Transverse colon (tissue), 4 donors: ENCODE data around the gene GRIN2D. TPM values are rescaled to one million over a fixed set of nuclear protein-coding genes. Genes with fewer than 3 reads are reported as not detected.
A peak's percentile ranks its signal among the peaks of the same experiment; 100 is the strongest.

Experiments used
- DNase-seq: peaks from one replicate; pipeline ENCODE4 v3.0.0-alpha.2; 2019
- H3K27ac ChIP-seq, 4 donors: fragments of 200-600 bp; sonication (generic); 2 replicates each; pipeline ENCODE4 v1.5.1; 2016 to 2018; ENCODE audit warnings: inconsistent platforms in 4 of 4
- H3K27me3 ChIP-seq: fragments of 200-600 bp; sonication (generic); 2 replicates; pipeline ENCODE4 v1.5.1; 2017; ENCODE audit warnings: inconsistent platforms
- H3K36me3 ChIP-seq, 4 donors: fragments of 200-600 bp; sonication (generic); 2 replicates each; pipeline ENCODE4 v1.5.1; 2017 to 2019; ENCODE audit warnings: inconsistent platforms in 4 of 4
- H3K4me1 ChIP-seq, 4 donors: fragments of 200-600 bp; sonication (generic); 2 replicates each; pipeline ENCODE4 v1.5.1; 2017 to 2020; ENCODE audit warnings: inconsistent platforms in 4 of 4
- H3K4me3 ChIP-seq, 4 donors: fragments of 200-600 bp; sonication (generic); 1 replicate in 1 of 4; 2 replicates in 3 of 4; pipeline versions ENCODE4 v1.5.1 to v1.6.1; 2017 to 2019; ENCODE audit warnings: inconsistent platforms in 4 of 4
- H3K9me3 ChIP-seq, 2 donors: fragments of 200-600 bp; sonication (generic); 2 replicates each; pipeline ENCODE4 v1.5.1; 2017 to 2019; ENCODE audit warnings: inconsistent platforms in 2 of 2
- EP300 ChIP-seq: sonication (generic); formaldehyde crosslinking; IDR thresholded peaks from one replicate; pipeline ENCODE4 v1.6.1; 2017; ENCODE audit warnings: antibody characterized with exemption, low read depth
- POLR2A ChIP-seq: fragments of 450-650 bp; IDR thresholded peaks from one replicate; pipeline ENCODE4 v1.6.1; 2016; ENCODE audit warnings: antibody characterized with exemption, mild to moderate bottlenecking, moderate library complexity
- POLR2AphosphoS5 ChIP-seq, 3 donors: sonication (generic); formaldehyde crosslinking; IDR thresholded peaks; one replicate each; pipeline ENCODE4 v1.6.1; 2016; ENCODE audit warnings: antibody characterized with exemption in 3 of 3
- WGBS, 2 donors: methylation state at CpG; one replicate each; pipeline ENCODE4 v1.1.5; 2018; ENCODE audit warnings: low coverage in 1 of 2; 5-methylcytosine and 5-hydroxymethylcytosine counted together
- in situ Hi-C, 4 donors: fragments of 200-750 bp; cut with MboI; loops; one replicate each; pipeline versions ENCODE4 v1.15.0 to v1.15.1; 2017; ENCODE audit warnings: low sequenced_read_pairs in 3 of 4, low pct_ligation_motif_present in 1 of 4, low pct_unique_long_range_greater_than_20kb in 1 of 4
- intact Hi-C: fragments of 100-400 bp; cut with DNase I; formaldehyde crosslinking; loops from one replicate; pipeline ENCODE4 v1.15.1; 2023; ENCODE audit warnings: low total_unique reads
- total RNA-seq, 4 donors: library from RNA; depleted of rRNA; stranded (reverse); fragments of >200 nt; gene quantifications; one replicate each; pipeline ENCODE4 v1.1.0, GENCODE V29; 2016
- TF ChIP-seq, protein P1 (sequence below), 5 experiments: fragments of 200-600 bp in 3 of 5; fragments of 450-650 bp in 2 of 5; sonication (generic) in 3 of 5; IDR thresholded peaks; 1 replicate in 2 of 5; 2 replicates in 3 of 5; pipeline ENCODE4 v1.5.1; 2016 to 2017; ENCODE audit warnings: antibody characterized with exemption in 5 of 5, inconsistent platforms in 3 of 5, mild to moderate bottlenecking in 2 of 5, moderate library complexity in 1 of 5

GRIN2D gene
- total RNA-seq, 4 donors from 2014 or later = 0.32 to 3.8 (median 0.41) TPM; not detected in 1

DNA sequence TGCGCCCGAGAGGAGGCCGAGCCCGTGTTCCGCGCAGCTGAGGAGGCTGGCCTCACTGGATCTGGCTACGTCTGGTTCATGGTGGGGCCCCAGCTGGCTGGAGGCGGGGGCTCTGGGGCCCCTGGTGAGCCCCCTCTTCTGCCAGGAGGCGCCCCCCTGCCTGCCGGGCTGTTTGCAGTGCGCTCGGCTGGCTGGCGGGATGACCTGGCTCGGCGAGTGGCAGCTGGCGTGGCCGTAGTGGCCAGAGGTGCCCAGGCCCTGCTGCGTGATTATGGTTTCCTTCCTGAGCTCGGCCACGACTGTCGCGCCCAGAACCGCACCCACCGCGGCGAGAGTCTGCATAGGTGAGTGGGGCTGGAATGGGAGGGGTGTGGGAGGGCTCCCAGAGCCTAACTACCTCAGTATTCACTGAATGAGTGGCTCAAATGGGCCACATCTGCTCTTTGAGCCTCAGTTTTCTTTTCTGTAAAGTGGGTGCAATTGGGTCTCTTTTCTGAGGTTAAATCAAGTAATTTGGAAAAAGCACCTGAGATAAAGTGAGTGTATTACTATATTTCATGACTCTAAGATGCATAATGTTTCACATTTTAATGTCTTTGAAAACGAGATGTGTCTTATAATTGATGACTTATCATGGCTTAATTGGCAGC is 11.7 kb downstream of the GRIN2D start:
- Histone ChIP-seq H3K27me3 (peaks cover 19% of the 10 kb centered on the region), H3K36me3 (no peaks in the 10 kb centered on the region), H3K4me3 (no peak overlapping the region), H3K9me3 (no peaks in the 10 kb centered on the region), H3K27ac (no peak overlapping the region), H3K4me1 (no peaks in the 10 kb centered on the region)
- TF ChIP-seq EP300 (no peak), POLR2AphosphoS5 (IDR thresholded peaks at IDR 0.05) (no peak), POLR2A (no peak)
- TF ChIP-seq, protein P1, sequence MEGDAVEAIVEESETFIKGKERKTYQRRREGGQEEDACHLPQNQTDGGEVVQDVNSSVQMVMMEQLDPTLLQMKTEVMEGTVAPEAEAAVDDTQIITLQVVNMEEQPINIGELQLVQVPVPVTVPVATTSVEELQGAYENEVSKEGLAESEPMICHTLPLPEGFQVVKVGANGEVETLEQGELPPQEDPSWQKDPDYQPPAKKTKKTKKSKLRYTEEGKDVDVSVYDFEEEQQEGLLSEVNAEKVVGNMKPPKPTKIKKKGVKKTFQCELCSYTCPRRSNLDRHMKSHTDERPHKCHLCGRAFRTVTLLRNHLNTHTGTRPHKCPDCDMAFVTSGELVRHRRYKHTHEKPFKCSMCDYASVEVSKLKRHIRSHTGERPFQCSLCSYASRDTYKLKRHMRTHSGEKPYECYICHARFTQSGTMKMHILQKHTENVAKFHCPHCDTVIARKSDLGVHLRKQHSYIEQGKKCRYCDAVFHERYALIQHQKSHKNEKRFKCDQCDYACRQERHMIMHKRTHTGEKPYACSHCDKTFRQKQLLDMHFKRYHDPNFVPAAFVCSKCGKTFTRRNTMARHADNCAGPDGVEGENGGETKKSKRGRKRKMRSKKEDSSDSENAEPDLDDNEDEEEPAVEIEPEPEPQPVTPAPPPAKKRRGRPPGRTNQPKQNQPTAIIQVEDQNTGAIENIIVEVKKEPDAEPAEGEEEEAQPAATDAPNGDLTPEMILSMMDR (IDR thresholded peaks at IDR 0.05) = no peak
- in situ Hi-C loops (no loop called here), intact Hi-C loops (loop anchor here (5.0 kb wide), 1 partner anchor 583 kb away; the partner anchor contains the start of gene CRX)
- WGBS, 2 donors = 54 to 86% methylated on average over 1 to 18 of the region's 27 CpGs
- DNase-seq = no peak

DNA sequence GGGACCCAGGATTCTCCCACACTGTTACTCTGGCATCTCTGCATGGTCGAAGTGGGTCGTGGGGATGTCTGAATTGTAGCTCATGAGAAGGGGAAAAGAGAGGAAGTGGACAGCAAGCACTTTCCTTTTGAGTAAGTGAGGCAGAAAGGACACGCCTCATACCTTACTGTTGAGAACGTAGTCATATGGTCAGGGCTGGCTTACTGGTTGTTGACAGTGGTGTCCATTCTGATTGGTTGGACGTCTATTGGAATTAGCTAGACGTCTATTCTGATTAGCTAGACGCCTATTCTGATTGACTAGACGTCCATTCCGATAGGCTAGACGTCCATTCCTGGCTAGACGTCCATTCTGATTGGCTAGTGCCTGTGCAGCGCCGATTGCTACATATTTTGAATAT is 12.4 kb downstream of the GRIN2D start:
- TF ChIP-seq POLR2AphosphoS5 (IDR thresholded peaks at IDR 0.05) = no peak
- TF ChIP-seq EP300 = no peak
- TF ChIP-seq, protein P1 (IDR thresholded peaks at IDR 0.05) = no peak
- TF ChIP-seq POLR2A = no peak
- H3K4me3 ChIP-seq = no peak overlapping the region
- intact Hi-C loops = loop anchor here (5.0 kb wide), 1 partner anchor 584 kb away; the partner anchor contains the start of gene CRX
- no peak for DNase-seq
- no peaks in the 10 kb centered on the region for H3K36me3 ChIP-seq
- no peak overlapping the region for H3K27ac ChIP-seq
- no peaks in the 10 kb centered on the region for H3K4me1 ChIP-seq
- no peaks in the 10 kb centered on the region for H3K9me3 ChIP-seq
- 77% methylated on average over 13 of the region's 13 CpGs; no CpG with 5 or more reads in 1 of the 2 donors for WGBS, 2 donors
- H3K27me3 ChIP-seq = peaks cover 19% of the 10 kb centered on the region
- in situ Hi-C loops = no loop called here

DNA sequence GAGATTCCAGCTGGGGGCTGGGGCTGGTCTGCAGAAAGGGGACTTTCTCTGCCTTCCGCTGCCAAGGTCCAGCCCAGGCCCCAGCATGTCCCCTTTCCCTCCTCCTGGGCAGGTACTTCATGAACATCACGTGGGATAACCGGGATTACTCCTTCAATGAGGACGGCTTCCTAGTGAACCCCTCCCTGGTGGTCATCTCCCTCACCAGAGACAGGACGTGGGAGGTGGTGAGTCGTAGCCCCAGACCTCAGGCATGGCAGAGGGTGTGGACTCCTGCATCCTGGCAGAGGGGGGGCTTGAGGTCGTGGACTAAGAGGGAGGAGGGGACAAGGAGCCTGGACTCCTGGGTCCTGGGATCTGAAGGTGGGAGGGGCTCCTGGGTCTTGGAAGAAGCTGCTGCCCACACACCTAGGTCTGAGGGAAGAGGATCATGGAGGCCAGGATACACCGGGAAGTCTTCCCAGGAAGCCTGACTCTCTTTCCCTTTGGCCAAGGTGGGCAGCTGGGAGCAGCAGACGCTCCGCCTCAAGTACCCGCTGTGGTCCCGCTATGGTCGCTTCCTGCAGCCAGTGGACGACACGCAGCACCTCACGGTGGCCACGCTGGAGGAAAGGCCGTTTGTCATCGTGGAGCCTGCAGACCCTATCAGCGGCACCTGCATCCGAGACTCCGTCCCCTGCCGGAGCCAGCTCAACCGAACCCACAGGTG is 20.6 kb downstream of the GRIN2D start:
- in situ Hi-C loops = no loop called here
- Histone ChIP-seq H3K4me3 (no peak overlapping the region), H3K9me3 (no peaks in the 10 kb centered on the region), H3K27me3 (peaks cover 30% of the 10 kb centered on the region), H3K4me1 (peaks cover 0 to 14% (median 5%) of the 10 kb centered on the region in 4 donors), H3K27ac (no peak overlapping the region), H3K36me3 (no peaks in the 10 kb centered on the region)
- DNase-seq = no peak
- WGBS, 2 donors = 51% methylated on average over 13 of the region's 24 CpGs; no CpG with 5 or more reads in 1 of the 2 donors
- intact Hi-C loops = no loop called here
- TF ChIP-seq, protein P1 (IDR thresholded peaks at IDR 0.05) = no peak
- TF ChIP-seq EP300 = no peak
- TF ChIP-seq POLR2A = no peak
- no peak for TF ChIP-seq POLR2AphosphoS5 (IDR thresholded peaks at IDR 0.05)

DNA sequence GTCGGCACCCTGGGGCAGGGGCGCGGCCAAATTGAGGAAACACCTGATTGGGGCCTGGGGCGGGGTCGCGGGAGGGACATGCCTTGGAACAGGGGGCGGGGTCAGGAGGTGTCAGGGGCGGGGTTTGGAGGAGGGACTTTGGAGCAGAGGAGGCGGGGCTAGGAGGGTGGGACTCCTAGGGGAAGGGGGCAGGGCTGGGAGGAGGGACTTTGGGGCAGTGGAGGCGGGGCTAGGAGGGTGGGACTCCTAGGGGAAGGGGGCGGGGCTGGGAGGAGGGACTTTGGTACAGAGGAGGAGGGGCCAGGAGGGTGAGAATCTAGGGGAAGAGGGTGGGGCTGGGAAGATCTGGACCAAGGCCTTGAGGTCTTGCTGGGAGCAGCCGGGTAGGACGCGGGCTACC is 21.9 kb downstream of the GRIN2D start:
- Histone ChIP-seq H3K36me3 (no peaks in the 10 kb centered on the region), H3K9me3 (no peaks in the 10 kb centered on the region), H3K4me1 (peaks cover 0 to 14% (median 5%) of the 10 kb centered on the region in 4 donors), H3K27me3 (peaks cover 30% of the 10 kb centered on the region), H3K4me3 (peak overlapping the region in 2 of 4 donors; percentile 15 to 25), H3K27ac (no peak overlapping the region)
- WGBS, 2 donors = 12% methylated on average over 13 of the region's 14 CpGs; no CpG with 5 or more reads in 1 of the 2 donors
- peak; percentile 92 for DNase-seq
- no peak for TF ChIP-seq POLR2A
- TF ChIP-seq, protein P1 (IDR thresholded peaks at IDR 0.05) = no peak
- no peak for TF ChIP-seq EP300
- no peak for TF ChIP-seq POLR2AphosphoS5 (IDR thresholded peaks at IDR 0.05)
- intact Hi-C loops = no loop called here
- in situ Hi-C loops = no loop called here
